Stimulated activated naive CD4-positive, alpha-beta T cell (primary cell): ENCODE results near the gene KRT8.
"Not testable (repeated sequence)": the region's sequence is repeated elsewhere in the genome, so short reads cannot be mapped to it uniquely, and the experiment has no call there.

Experiments used
- DNase-seq, 6 experiments: peaks; one replicate each; lab custom pipeline; 2025; lab: John Stamatoyannopoulos, UW

KRT8 gene

GRCh38 chr12:52904509-52905300 is at the start of gene KRT8:
Gene KRT8, minus strand, starts transcription at chr12:52905076. Its CDS starts 95 bp downstream, at chr12:52904981.
- not testable (repeated sequence) for DNase-seq

DNA sequence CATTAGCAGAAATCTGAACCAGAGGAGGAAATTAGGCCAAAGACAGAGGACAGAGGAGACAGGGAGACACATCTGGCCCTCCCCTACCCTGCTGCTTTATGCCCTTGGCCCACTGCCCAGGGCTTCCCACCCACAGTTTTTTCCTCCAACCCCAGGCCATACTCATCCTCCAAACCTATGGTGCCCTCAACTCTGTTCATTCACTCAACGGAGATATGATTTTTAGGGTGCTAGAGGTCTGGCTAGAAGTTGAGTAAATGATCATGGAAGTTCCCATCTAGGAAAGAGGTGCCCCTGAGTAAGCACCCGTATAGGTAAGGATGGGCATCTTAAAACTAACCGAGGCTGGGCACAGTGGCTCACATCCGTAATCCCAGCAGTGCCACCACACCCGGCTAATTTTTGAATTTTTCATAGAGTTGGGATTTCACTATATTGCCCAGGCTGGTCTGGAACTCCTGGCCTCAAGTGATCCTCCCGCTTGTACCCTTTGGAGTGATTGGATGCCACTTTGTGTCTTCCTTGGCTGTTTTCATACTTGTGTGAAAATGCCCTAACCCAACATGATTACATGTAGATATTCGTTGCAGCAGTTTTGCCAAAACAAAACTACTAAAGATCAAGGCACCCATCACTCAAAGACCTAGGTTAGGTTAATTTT is 48.4 kb upstream of the KRT8 start:
- no peak for DNase-seq

GRCh38 chr12:52952076-52952801 is 47.4 kb upstream of the KRT8 start:
- DNase-seq: no peak

DNA sequence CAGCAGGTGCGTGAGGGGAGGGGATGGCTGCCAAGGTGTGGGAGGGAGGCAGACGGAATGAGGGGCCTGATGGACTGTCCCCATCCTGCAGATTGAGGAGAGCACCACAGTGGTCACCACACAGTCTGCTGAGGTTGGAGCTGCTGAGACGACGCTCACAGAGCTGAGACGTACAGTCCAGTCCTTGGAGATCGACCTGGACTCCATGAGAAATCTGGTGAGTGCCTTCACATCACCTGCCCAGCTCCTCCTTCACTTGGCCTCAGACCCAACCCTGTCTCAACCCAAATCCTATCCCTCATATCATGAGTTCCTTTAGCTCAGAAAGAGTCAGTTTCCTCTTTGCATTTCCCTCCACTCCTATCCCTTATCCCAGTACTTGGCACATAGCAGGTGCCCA is 46.8 kb upstream of the KRT8 start:
- no peak for DNase-seq

DNA sequence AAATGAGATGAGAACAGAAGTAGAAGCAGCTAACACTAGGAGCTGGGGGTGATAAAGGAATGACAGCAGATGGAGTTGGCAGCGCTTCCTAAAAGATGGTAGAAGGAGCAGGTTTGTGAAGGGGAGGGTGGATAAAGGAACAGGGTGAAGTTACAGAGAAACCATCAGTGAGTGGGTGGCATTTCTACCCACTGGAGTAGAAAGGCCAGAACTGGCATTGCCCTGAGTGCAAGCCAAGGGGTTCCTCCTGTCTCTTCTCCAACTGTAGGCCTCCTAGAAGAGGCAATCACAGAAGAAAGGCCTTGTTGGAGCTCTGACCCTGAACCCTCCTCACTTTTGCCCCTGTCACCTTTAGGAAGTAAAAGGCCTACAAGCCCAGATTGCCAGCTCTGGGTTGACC is 46.2 kb upstream of the KRT8 start:
- no peak for DNase-seq

- DNase-seq: no peak
Measured at GRCh38 chr12:52950553-52950952, 45.7 kb upstream of the KRT8 start.

GRCh38 chr12:52949413-52950331 is 44.8 kb upstream of the KRT8 start:
- DNase-seq: no peak

DNA sequence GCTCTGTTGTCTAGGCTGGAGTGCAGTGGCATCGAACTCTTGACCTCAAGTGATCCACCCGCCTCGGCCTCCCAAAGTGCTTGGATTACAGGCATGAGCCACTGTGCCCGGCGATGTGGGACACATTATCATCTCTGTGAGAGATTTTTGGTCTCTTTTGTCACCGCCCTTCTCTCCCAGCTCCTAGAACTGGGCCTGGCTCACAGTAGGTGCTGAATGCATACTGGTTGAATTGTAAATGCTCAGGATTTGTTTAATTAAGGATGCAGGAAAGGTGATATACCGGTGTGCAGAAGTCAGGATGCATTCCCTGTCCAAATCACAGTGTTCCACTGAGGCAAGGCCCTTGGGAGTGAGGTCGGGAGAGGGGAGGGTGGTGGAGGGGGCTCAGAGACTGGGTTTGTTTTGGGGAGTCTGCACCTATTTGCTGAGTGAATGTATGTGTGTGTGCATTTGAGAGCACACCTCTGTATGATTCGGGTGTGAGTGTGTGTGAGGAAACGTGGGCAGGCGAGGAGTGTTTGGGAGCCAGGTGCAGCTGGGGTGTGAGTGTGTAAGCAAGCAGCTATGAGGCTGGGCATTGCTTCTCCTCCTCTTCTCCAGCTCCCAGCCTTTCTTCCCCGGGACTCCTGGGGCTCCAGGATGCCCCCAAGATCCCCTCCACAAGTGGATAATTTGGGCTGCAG is 43.0 kb upstream of the KRT8 start:
- no peak for DNase-seq

- DNase-seq: no peak
Measured at GRCh38 chr12:52946797-52947547, 42.1 kb upstream of the KRT8 start.

DNA sequence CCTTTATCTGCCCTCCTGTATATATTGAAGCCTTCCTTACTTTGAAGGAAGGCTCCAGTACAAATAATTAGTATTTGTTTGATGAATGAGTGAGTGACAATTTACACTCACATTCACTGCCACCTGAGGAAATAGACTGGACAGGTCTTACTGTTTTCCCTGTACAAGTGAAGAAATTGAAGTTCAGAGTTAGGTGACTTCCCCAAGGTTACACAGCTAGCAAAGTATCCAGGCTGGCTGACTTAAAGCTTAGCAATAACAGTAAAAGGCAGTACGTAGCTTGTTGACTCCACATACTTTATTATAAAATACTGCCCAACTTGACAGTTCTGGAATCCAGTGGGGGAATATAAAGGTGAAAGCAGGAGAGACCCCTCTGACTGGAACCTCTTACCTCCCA is 41.5 kb upstream of the KRT8 start:
- no peak for DNase-seq

DNA sequence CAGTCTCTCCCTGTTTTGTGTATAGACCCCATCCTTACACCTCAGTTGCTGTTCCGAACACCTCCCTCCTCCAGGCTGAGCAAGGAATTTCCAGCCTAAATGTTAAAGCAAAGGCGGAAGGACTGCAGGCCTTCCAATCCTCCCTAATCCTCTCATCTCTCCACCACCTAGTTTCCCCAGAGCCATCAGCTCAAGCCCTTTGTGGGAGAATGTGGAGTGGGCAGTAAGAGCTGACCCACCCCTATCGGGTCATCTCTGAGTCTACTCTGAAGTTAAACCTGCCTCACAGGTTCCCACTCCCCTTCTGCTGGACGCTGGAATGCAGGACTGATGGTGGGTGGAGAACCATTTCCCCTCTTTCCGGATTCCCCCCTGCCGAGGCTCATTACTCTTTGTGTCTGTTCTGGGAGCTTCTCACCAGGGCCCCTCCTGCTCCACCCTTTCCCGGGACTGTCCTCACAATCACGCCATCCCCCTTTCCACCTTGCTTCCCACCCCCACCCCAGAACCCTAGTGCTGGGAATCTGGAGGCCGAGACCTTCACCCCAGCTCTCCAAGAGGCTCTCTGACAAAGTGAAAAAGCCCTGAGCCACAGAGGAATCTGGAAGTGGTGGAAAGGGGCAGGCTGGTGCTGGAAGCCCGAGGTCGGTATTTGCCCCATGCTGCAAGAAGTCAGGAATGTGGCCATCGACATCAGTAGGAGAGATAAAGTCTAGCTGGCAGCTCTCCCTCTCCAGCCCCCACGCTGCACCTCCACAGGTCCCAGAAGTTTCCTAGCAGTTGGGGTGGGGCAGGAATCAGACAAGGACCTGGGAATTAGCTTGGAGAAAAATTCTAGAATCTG is 40.7 kb upstream of the KRT8 start:
- no peak for DNase-seq

- DNase-seq: no peak
Measured at GRCh38 chr12:52944683-52945388, 40.0 kb upstream of the KRT8 start.

DNA sequence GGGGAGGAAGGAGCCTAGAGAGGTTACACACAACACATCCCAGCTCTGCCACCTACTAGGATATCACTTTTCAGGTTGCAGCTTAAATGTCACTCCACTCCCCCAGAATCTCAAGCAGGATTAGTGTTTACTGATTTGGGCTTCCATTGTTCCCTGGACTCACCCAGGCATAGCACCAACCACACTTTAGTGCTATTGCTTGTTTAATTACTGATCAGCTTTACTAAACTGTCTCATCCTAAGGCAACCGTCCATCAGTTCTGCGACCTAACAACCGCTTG is 38.0 kb upstream of the KRT8 start:
- DNase-seq: no peak

DNA sequence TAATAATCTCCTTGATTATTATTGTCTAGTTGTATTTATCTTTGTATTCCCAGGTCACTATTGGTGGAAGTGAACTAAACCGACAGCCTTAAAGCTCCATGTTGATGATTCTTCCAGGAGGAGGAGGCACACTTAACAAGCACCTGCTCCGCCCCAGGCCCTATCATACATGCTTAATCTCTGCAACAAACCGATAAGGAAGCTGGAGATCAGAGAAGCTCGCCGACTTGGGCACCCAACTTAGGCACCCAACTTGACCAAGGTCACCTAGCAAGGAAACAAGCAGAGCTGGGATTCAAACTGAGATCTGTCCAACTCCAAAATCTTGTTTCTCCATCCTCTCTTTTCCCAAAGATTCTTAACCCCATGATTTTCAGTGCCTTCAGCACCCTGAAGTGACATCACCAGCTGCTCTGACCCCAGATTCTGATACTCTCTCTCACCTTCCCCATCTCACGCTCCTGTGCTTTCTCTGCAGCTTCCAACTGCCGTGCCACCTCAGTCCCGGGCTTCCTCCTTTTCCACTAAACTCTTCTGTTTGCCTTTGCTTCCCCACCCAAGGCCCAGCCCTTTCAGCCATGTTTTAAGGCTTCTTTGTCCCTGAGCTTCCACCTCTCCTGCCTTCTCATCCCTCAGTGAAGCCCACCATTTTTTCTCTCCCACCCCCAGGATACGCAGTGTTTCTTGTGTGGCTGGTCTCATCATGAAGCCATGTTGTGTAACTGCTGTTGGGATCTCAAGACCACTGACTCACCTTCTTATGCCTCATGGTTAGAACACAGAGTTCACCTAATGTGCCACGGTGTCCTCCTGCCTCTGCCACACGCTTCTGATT is 37.4 kb upstream of the KRT8 start:
- no peak for DNase-seq

DNA sequence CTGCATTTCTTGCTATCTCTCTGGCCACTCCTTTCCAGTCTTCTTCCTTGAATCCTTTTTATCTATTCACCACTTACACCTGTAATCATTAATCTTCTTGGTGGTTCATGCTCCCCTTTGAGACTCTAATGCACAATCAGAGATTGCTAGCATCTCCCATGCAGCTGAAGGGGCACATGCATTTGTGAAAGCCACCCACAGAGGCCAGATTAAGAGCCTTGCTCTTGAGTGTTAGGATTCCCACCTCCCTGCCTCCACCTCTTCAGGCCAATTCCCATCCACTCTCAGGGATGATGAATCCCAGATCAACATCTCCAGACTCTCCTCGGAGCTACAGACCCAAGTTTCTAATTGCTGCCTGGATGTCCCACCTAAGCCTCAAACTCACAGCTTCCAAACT is 24.7 kb upstream of the KRT8 start:
- no peak for DNase-seq

GRCh38 chr12:52927964-52928363 is 23.1 kb upstream of the KRT8 start:
- DNase-seq: no peak

- DNase-seq: no peak
Measured at GRCh38 chr12:52926596-52927234, 21.8 kb upstream of the KRT8 start.
